ENCODE data around the gene PAX2. TPM values are rescaled to one million over a fixed set of nuclear protein-coding genes. Genes with fewer than 3 reads are reported as not detected.

PAX2 gene
- polyA plus RNA-seq, 3 donors: not detected

DNA sequence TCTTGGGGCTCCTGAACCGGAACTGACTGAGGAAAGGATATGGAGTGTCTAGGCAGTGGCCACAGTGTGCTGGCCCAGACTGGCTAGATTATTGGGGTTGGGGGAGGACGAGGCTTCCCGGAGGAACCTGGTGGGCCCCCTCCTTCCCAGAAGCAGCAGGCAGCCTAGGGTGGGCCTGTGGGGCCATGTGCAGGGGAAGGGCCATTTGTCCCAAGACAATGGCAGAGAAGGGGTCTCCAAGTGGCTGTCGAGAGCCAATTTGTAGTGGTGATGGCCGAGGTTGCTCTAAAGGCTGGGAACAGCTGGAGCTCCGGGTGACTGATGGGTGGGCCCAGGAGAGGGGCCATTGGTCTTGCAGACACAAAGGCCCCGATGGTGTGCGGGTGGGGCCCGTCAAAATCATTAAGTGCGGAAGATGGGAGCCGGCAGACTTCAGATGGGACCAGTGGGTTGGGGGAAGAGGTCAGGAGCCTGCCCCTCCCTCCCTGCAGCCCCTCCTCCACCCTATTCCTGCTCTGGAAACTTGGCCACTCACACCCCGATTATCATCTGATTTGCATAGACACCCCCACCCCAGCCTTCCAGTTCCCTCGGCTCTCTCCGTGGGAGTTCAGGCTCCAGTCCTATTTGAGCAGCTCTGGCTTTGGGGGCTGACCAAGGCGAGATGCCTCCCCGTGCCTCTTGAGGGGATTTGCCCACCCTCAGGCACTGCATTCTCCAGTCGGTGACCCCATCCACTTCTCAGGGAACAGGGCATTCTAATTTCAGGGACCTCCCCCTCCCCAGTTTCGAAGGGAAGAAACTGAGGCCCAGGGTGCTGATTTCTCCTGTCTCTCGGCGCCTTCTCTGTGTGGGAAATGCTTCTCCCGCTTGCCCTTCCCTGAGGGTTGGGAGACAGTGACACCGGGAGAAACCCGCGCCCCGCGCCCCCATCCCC is 36.0 kb upstream of the PAX2 start:
- H3K9ac ChIP-seq (ENCODE audit: insufficient read depth, low read length, poor library complexity, severe bottlenecking): no peak overlapping the region
- H3K27ac ChIP-seq (ENCODE audit: low read depth in 1 of 2, low read length in 2 of 2): no peak overlapping the region
- H3K4me3 Mint-ChIP-seq: peak overlapping the region in 1 of 2 donors; percentile 69
- TF ChIP-seq CTCF (IDR thresholded peaks at IDR 0.05): no peak
- no peak overlapping the region for H3K4me3 ChIP-seq (replicated peaks in 1 of 3; ENCODE audit: low read depth in 2 of 3, low read length in 3 of 3)
- peaks cover 0 to 38% of the 10 kb centered on the region in 2 donors for H3K9me3 ChIP-seq (replicated peaks in 1 of 2; ENCODE audit: control insufficient read depth in 1 of 2, insufficient read depth in 1 of 2, low read length in 2 of 2)
- intact Hi-C loops (cut with micrococcal nuclease): no loop called here
- peaks cover 0 to 29% (median 5%) of the 10 kb centered on the region in 7 donors for H3K9me3 Mint-ChIP-seq
- peaks cover 54 to 82% of the 10 kb centered on the region in 2 donors for H3K27me3 ChIP-seq (ENCODE audit: control insufficient read depth in 2 of 2, insufficient read depth in 2 of 2, low read length in 2 of 2)
- peaks cover 79 to 91% (median 88%) of the 10 kb centered on the region in 3 donors for H3K27me3 Mint-ChIP-seq (ENCODE audit: low read depth in 3 of 3)
- no peaks in the 10 kb centered on the region for H4K20me1 ChIP-seq (ENCODE audit: insufficient read depth, low read length)
- H3K79me2 ChIP-seq (ENCODE audit: insufficient read depth, low read length): no peaks in the 10 kb centered on the region
- no peaks in the 10 kb centered on the region for H3K4me1 ChIP-seq (ENCODE audit: control insufficient read depth in 1 of 2, insufficient read depth in 2 of 2, low read length in 2 of 2)
- no peaks in the 10 kb centered on the region for H3K36me3 ChIP-seq (replicated peaks in 1 of 2; ENCODE audit: control insufficient read depth in 1 of 2, insufficient read depth in 2 of 2, low read length in 2 of 2)
- no peak overlapping the region for H3K4me2 ChIP-seq (replicated peaks; ENCODE audit: extremely low read depth, low read length, poor library complexity, severe bottlenecking)
- H3K4me1 Mint-ChIP-seq: peaks cover 1% of the 10 kb centered on the region
- H3K36me3 Mint-ChIP-seq: peaks cover 0 to 2% of the 10 kb centered on the region in 2 donors
- no peak overlapping the region for H3K27ac Mint-ChIP-seq
- no peak for DNase-seq
- no peak overlapping the region for H2AFZ ChIP-seq (ENCODE audit: insufficient read depth, low read depth, low read length, poor library complexity, severe bottlenecking)
- 17% methylated on average over 14 of the region's 26 CpGs for WGBS (ENCODE audit: insufficient coverage)

DNA sequence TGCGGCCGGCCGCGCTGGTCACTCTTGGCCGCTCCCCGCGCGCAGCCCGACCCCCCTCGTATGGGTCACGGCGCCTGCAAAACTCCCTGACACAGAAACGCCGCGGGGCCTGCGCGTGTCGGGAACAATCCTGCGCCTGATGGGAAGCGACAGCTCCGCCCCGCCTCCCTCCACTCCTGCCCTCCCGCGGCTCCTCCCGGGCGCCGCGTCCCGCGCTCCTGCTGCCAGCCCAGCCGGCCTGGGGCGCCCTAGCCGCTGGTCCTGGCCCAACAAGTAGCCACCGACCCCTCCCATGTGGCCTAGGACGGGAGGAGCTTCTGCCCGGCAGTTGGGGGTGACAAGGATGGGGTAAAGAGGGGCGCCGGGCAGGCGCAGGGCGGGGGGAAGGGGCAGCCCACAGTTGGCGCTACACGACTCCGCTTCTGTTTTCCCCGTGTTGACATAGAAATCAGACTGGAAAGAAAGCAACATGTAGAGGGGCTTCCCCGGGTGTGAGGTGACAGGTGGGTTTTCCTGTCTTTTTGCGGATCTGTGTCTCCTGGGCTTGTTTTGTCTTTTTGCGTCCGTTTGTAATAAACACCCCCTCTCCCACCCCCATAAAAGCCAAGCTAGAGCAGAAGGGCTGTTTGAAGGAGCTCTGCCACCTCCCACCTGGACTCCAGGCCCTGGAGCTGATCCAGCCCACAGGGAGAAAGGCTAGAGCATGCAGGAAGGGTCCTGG is 35.1 kb upstream of the PAX2 start:
- 3% methylated on average over 35 of the region's 48 CpGs for WGBS (ENCODE audit: insufficient coverage)
- Mint-ChIP-seq H3K36me3 (peaks cover 1 to 7% of the 10 kb centered on the region in 2 donors), H3K4me3 (peak overlapping the region in 1 of 2 donors; percentile 73), H3K4me1 (peaks cover 4% of the 10 kb centered on the region), H3K27ac (no peak overlapping the region), H3K27me3 (ENCODE audit: low read depth in 3 of 3) (peaks cover 87 to 94% (median 91%) of the 10 kb centered on the region in 3 donors), H3K9me3 (peaks cover 0 to 36% (median 10%) of the 10 kb centered on the region in 7 donors)
- Histone ChIP-seq H3K27me3 (ENCODE audit: control insufficient read depth in 2 of 2, insufficient read depth in 2 of 2, low read length in 2 of 2) (peaks cover 62 to 91% of the 10 kb centered on the region in 2 donors), H2AFZ (ENCODE audit: insufficient read depth, low read depth, low read length, poor library complexity, severe bottlenecking) (no peak overlapping the region), H3K36me3 (replicated peaks in 1 of 2; ENCODE audit: control insufficient read depth in 1 of 2, insufficient read depth in 2 of 2, low read length in 2 of 2) (no peaks in the 10 kb centered on the region), H3K27ac (ENCODE audit: low read depth in 1 of 2, low read length in 2 of 2) (no peak overlapping the region), H3K9me3 (replicated peaks in 1 of 2; ENCODE audit: control insufficient read depth in 1 of 2, insufficient read depth in 1 of 2, low read length in 2 of 2) (peaks cover 0 to 47% of the 10 kb centered on the region in 2 donors), H3K9ac (ENCODE audit: insufficient read depth, low read length, poor library complexity, severe bottlenecking) (no peak overlapping the region), H3K79me2 (ENCODE audit: insufficient read depth, low read length) (no peaks in the 10 kb centered on the region), H3K4me3 (replicated peaks in 1 of 3; ENCODE audit: low read depth in 2 of 3, low read length in 3 of 3) (no peak overlapping the region), H3K4me2 (replicated peaks; ENCODE audit: extremely low read depth, low read length, poor library complexity, severe bottlenecking) (no peak overlapping the region), H4K20me1 (ENCODE audit: insufficient read depth, low read length) (no peaks in the 10 kb centered on the region), H3K4me1 (ENCODE audit: control insufficient read depth in 1 of 2, insufficient read depth in 2 of 2, low read length in 2 of 2) (no peaks in the 10 kb centered on the region)
- DNase-seq: no peak
- intact Hi-C loops (cut with micrococcal nuclease): no loop called here
- no peak for TF ChIP-seq CTCF (IDR thresholded peaks at IDR 0.05)

Data from CD14-positive monocyte (primary cell).